Upper lobe of right lung (tissue), 1 donor: Measurements from ENCODE around the gene MTSS2. TPM values are rescaled to one million over a fixed set of nuclear protein-coding genes. Genes with fewer than 3 reads are reported as not detected.

Source experiments
- ATAC-seq: fragments of 200-7000 bp; cut with Tn5 transposase; one replicate; pipeline ENCODE4 v1.9.1; 2020; ENCODE audit warnings: mild to moderate bottlenecking, moderate library complexity
- DNase-seq: peaks from one replicate; pipeline ENCODE4 v3.0.0-alpha.2; 2020
- H3K27ac ChIP-seq: fragments of 200-600 bp; one replicate; pipeline ENCODE4 v1.8.0; 2022
- H3K27me3 ChIP-seq: fragments of 200-600 bp; one replicate; pipeline ENCODE4 v1.8.0; 2022; ENCODE audit warnings: mild to moderate bottlenecking
- H3K36me3 ChIP-seq: fragments of 200-600 bp; one replicate; pipeline ENCODE4 v1.8.0; 2022
- H3K4me1 ChIP-seq: fragments of 200-600 bp; one replicate; pipeline ENCODE4 v1.8.0; 2022
- H3K4me3 ChIP-seq: fragments of 200-600 bp; one replicate; pipeline ENCODE4 v1.8.0; 2022; ENCODE audit warnings: mild to moderate bottlenecking
- H3K9me3 ChIP-seq: fragments of 200-600 bp; one replicate; pipeline ENCODE4 v1.8.0; 2022
- intact Hi-C: fragments of 100-400 bp; cut with DNase I; formaldehyde crosslinking; loops from one replicate; pipeline ENCODE4 v1.11.0; 2022
- total RNA-seq: library from RNA; stranded (reverse); fragmentation: NEBNext Ultra II Directional; extraction: Animal tissue kit (Norgen Biotek cat#: 25700); gene quantifications from one replicate; pipeline ENCODE4 v1.2.1, GENCODE V29; 2021
- TF ChIP-seq, protein P1 (sequence below): fragments of 200-600 bp; IDR thresholded peaks from one replicate; pipeline ENCODE4 v1.8.0; 2022; ENCODE audit warnings: antibody characterized with exemption
- donor health status: DM: no; HTN: yes; CAD: no; lungs with severe emphysema.

MTSS2 gene
- total RNA-seq, 1 donor from 2014 or later, result 81.3 TPM

DNA sequence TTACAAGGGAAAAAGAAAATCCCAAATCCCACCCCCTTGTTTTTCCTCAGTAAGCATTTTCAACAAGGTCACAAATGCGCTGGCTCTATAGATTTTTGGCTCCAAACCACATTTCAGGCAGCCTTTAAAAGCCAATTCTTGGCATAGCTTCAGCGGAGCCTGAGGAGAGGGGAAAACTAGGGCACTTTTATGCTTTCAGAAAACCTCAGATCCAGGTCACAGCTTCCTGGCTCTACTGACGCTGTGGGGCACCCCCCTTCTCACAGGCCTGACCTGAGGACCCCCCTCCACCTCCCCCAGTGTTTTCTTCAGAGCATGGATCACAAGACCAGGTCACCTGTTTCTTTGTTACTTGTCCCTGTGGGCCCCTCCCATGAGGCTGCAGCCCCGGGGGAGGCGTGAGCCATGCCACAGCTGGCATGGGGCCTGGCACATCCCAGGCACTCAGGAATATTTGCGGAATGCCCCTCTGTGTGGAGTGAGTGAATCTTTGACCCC is 30.1 kb upstream of the MTSS2 start:
- ATAC-seq (peak; percentile 10), DNase-seq (no peak)
- Histone ChIP-seq H3K9me3 (no peaks in the 10 kb centered on the region), H3K36me3 (no peaks in the 10 kb centered on the region), H3K4me1 (peaks cover 30% of the 10 kb centered on the region), H3K4me3 (no peak overlapping the region), H3K27ac (no peak overlapping the region), H3K27me3 (no peaks in the 10 kb centered on the region)
- TF ChIP-seq, protein P1, sequence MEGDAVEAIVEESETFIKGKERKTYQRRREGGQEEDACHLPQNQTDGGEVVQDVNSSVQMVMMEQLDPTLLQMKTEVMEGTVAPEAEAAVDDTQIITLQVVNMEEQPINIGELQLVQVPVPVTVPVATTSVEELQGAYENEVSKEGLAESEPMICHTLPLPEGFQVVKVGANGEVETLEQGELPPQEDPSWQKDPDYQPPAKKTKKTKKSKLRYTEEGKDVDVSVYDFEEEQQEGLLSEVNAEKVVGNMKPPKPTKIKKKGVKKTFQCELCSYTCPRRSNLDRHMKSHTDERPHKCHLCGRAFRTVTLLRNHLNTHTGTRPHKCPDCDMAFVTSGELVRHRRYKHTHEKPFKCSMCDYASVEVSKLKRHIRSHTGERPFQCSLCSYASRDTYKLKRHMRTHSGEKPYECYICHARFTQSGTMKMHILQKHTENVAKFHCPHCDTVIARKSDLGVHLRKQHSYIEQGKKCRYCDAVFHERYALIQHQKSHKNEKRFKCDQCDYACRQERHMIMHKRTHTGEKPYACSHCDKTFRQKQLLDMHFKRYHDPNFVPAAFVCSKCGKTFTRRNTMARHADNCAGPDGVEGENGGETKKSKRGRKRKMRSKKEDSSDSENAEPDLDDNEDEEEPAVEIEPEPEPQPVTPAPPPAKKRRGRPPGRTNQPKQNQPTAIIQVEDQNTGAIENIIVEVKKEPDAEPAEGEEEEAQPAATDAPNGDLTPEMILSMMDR, result no peak
- intact Hi-C loops, result no loop called here

DNA sequence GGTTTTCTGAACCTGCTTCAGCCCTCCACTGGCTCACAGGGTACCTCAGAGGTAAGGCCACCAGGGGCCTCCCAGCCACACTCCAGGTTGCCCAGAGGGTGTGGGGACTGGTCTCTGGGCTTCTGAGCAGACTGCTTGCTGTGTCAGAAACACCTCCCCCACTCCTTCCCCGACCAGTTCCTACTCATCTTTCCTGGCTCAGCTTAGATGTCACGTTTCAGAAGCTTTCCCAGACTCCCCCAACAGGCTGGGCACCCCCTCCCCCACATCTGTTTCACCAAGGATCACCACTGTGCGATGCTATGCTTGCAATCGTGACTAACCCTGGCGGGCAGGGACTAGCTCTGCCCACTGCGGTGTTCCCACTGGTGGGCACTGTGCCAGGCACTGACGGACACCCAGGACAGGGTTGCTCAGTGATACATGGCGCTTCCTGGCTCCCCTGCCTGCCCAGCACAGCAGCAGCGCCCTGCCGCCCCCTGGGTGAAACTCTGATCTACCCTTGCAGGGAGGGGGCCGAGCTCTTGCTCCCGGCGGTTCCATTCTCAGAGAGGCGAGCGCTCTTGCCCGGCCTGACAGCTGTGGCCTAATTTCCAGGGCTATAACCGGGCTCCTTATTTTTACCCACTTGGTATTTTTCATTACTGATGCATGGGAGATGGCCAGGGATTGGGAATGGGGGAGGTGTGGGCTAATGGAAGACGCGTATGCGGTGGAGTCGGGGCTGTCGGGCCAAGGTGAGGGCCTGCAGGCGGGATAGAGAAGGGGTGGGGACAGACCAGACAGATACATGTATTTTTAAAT is 29.4 kb upstream of the MTSS2 start:
- H3K27me3 ChIP-seq, result no peaks in the 10 kb centered on the region
- H3K9me3 ChIP-seq, result no peaks in the 10 kb centered on the region
- H3K27ac ChIP-seq, result peak overlapping the region; percentile 56
- intact Hi-C loops, result no loop called here
- ATAC-seq (peak; percentile 62), DNase-seq (peak; percentile 82)
- H3K4me1 ChIP-seq, result peaks cover 24% of the 10 kb centered on the region
- H3K4me3 ChIP-seq, result no peak overlapping the region
- H3K36me3 ChIP-seq, result no peaks in the 10 kb centered on the region
- TF ChIP-seq, protein P1, result no peak

DNA sequence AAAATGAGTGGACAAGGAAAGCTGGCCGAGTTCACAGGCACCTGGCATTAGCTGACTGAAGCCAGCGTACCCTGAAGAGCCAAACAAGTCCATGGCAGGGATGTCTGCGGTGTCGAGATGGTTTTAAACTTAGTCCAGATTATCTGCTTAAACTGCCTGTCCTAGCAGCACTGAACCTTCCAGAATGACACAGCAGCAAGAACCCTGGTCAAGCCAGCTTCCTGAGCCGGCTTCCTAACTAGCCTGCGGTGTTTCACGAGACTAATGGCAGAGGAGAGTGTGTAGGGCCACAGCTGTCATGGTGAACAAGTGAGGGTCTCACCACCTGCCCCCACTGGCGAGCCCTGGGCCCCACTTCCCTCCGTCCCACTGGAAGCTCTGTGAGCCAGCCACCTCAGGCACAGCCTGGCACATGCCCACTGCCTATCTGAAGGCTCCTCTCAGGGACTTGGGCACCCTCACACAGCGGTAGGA is 28.8 kb upstream of the MTSS2 start:
- Histone ChIP-seq H3K36me3 (no peaks in the 10 kb centered on the region), H3K4me3 (no peak overlapping the region), H3K9me3 (no peaks in the 10 kb centered on the region), H3K4me1 (peaks cover 30% of the 10 kb centered on the region), H3K27me3 (no peaks in the 10 kb centered on the region), H3K27ac (peak overlapping the region; percentile 56)
- intact Hi-C loops, result no loop called here
- TF ChIP-seq, protein P1, result no peak
- DNase-seq (no peak), ATAC-seq (no peak)

DNA sequence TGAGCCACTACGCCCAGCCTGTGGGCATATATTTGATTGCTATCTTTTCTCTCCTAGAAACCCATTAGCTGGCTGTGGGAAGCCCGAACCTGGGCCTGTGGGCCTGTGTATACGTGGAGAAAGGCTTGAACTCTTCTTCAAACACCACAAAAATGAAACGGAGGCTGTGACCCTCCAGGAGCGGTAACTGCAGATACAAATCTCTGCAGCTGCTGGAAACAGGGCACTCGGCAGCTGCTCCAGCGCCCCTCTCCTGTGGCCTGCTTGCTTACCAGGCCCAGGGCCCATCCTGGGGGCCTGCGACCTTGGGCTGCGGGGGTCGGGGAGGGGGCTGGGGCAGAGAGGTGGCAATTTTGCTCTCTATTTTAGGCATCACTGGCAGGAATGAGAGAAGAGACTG is 28.0 kb upstream of the MTSS2 start:
- DNase-seq (no peak), ATAC-seq (no peak)
- H3K4me1 ChIP-seq, result peaks cover 34% of the 10 kb centered on the region

DNA sequence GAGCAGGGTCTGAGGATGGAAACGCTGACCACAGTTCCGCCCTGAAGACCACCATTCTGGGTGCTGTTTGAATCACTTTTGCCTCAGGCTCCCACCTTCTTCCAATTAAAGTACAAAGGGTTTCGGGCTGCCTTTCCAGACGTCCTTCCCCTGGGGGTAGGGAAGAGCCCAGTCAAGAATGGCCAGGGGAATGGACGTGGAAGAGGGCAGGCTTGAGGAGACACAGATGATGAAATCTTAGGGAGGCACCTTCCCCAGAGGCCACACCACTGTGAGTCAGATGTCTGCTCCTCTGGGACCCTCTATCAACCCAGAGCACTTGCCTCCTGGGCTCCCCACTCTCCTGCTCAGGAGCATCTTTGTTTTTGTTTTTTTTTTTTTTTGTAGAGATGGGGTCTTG is 27.5 kb upstream of the MTSS2 start:
- H3K9me3 ChIP-seq, result no peaks in the 10 kb centered on the region
- no peaks in the 10 kb centered on the region for H3K36me3 ChIP-seq
- intact Hi-C loops, result no loop called here
- H3K27ac ChIP-seq, result no peak overlapping the region
- no peak overlapping the region for H3K4me3 ChIP-seq
- no peaks in the 10 kb centered on the region for H3K27me3 ChIP-seq
- peaks cover 34% of the 10 kb centered on the region for H3K4me1 ChIP-seq
- TF ChIP-seq, protein P1, result no peak
- DNase-seq (no peak), ATAC-seq (no peak)

More for the DNA sequence above, 28.0 kb upstream of the MTSS2 start:
- Histone ChIP-seq H3K27ac (no peak overlapping the region), H3K27me3 (no peaks in the 10 kb centered on the region), H3K4me3 (no peak overlapping the region), H3K36me3 (no peaks in the 10 kb centered on the region), H3K9me3 (no peaks in the 10 kb centered on the region)
- intact Hi-C loops, result no loop called here
- TF ChIP-seq, protein P1, result no peak
